ENCODE results near the gene PDE11A. TPM values are rescaled to one million over a fixed set of nuclear protein-coding genes. Genes with fewer than 3 reads are reported as not detected.

PDE11A gene
- polyA plus RNA-seq, 1 experiment, result 0.53 TPM

- POLR2A ChIA-PET, result no interaction called here
- Histone ChIP-seq H3K27me3 (ENCODE audit: control insufficient read depth, insufficient read depth, low read length) (no peaks in the 10 kb centered on the region), H3K4me3 (ENCODE audit: low read depth, low read length) (no peak overlapping the region), H3K36me3 (ENCODE audit: control insufficient read depth, insufficient read depth, low read length) (no peaks in the 10 kb centered on the region)
- TF ChIP-seq CTCF (IDR thresholded peaks at IDR 0.05; ENCODE audit: insufficient read depth, low read depth, low read length), result no peak
- CTCF ChIA-PET, result interaction anchor here (4.3 kb wide), 1 partner anchor 11 kb away, joined by 24 read pairs; no protein-coding TSS in a partner anchor
- no peak for DNase-seq (ENCODE audit: low read depth)
These were observed 337.2 kb downstream of the PDE11A start for GRCh38 chr2:177735318-177735803.

- no peak for TF ChIP-seq CTCF (IDR thresholded peaks at IDR 0.05; ENCODE audit: insufficient read depth, low read depth, low read length)
These were observed 339.2 kb downstream of the PDE11A start for GRCh38 chr2:177733322-177733855.

GRCh38 chr2:177731384-177731783, 341.2 kb downstream of the PDE11A start:
- H3K4me3 ChIP-seq (ENCODE audit: low read depth, low read length), result no peak overlapping the region
- H3K36me3 ChIP-seq (ENCODE audit: control insufficient read depth, insufficient read depth, low read length), result no peaks in the 10 kb centered on the region
- DNase-seq (ENCODE audit: low read depth), result no peak
- no peak for TF ChIP-seq CTCF (IDR thresholded peaks at IDR 0.05; ENCODE audit: insufficient read depth, low read depth, low read length)
- CTCF ChIA-PET, result interaction anchor here (0.6 to 1.8 kb wide), 3 partner anchors 28 to 224 kb away, joined by 3 to 5 read pairs (median 3); no protein-coding TSS in a partner anchor
- H3K27me3 ChIP-seq (ENCODE audit: control insufficient read depth, insufficient read depth, low read length), result 0 out of 2 replicates have a peak, but pooled peaks cover 2% of the 10 kb centered on the region
- POLR2A ChIA-PET, result no interaction called here

More at GRCh38 chr2:177733322-177733855, 339.2 kb downstream of the PDE11A start:
- CTCF ChIA-PET, result interaction anchor here (0.5 to 1.2 kb wide), 3 partner anchors 8 to 1569 kb away, joined by 3 to 4 read pairs (median 3); no protein-coding TSS in a partner anchor
- POLR2A ChIA-PET, result no interaction called here
- Histone ChIP-seq H3K27me3 (ENCODE audit: control insufficient read depth, insufficient read depth, low read length) (no peaks in the 10 kb centered on the region), H3K36me3 (ENCODE audit: control insufficient read depth, insufficient read depth, low read length) (no peaks in the 10 kb centered on the region), H3K4me3 (ENCODE audit: low read depth, low read length) (no peak overlapping the region)
- no peak for DNase-seq (ENCODE audit: low read depth)

GRCh38 chr2:177730792-177731191, 341.8 kb downstream of the PDE11A start:
- CTCF ChIA-PET, result interaction anchor here (1.4 to 1.8 kb wide), 2 partner anchors 28 to 32 kb away, joined by 3 to 5 read pairs; no protein-coding TSS in a partner anchor
- no peak for DNase-seq (ENCODE audit: low read depth)

More at GRCh38 chr2:177730792-177731191, 341.8 kb downstream of the PDE11A start:
- POLR2A ChIA-PET, result no interaction called here
- Histone ChIP-seq H3K36me3 (ENCODE audit: control insufficient read depth, insufficient read depth, low read length) (no peaks in the 10 kb centered on the region), H3K27me3 (ENCODE audit: control insufficient read depth, insufficient read depth, low read length) (0 out of 2 replicates have a peak, but pooled peaks cover 2% of the 10 kb centered on the region), H3K4me3 (ENCODE audit: low read depth, low read length) (no peak overlapping the region)
- TF ChIP-seq CTCF (IDR thresholded peaks at IDR 0.05; ENCODE audit: insufficient read depth, low read depth, low read length), result no peak

All from BJ (cell line).